Measurements from ENCODE around the gene TEX44.
"Not testable (repeated sequence)": the region's sequence is repeated elsewhere in the genome, so short reads cannot be mapped to it uniquely, and the experiment has no call there.

TEX44 gene

GRCh38 chr2:231571661-231572191 lies 20.9 kb upstream of the TEX44 start:
- DNase-seq (ENCODE audit: low spot score): no peak

DNA sequence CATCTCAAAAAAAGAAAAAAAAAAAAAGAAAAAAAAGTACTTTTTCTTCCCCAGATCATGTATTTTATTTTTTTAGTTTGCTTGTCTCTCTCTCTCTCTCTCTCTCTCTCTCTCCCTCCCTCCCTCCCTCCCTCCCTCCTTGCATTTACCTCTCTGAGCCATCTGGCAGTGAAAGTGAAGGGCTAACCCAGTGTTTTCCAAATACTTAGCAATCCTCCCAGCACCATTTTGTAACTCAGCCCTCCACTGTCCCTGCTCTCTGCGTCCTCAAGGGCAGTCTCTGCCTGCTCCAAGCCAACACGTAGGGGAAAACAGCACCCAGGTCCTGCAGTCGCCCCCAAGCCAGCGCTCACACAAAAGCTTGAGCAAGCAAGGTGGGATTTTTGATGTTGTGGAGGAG lies 19.6 kb upstream of the TEX44 start:
- no peak for DNase-seq (ENCODE audit: low spot score)

DNA sequence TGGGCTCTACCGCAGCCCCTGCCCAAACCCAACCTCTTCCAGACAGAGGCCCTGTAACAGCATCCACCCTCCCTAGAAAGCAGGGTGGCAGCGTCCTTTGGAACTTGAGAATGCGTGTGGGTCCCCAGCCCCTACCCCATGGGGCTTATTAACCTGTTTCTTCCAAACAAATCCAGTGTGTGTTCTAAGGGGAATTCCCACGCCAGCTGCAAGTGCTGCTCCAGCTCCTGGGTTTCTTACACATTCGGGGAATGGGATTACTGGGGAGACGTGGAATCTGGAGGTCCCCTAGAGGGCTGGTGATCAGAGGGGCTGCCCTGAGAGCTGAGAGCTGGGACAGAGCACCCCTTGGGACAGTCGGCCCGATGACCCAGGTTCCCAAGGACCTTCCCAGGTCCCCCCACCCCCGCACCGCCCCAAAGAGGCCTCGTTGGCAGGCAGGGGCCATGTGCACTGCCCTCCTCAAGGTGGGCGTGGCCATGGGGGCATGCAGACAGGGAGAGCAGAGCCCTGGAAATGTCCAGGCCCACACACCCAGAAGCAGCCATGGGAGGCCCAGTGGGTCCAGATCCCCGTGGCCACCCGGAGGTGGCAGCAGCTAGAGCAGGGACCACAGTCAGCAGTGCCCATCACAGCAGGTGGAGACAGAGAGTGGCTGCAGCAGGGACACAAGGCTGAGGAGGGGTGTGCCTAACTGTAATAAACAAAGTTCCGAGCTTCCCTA lies 18.8 kb upstream of the TEX44 start:
- DNase-seq (ENCODE audit: low spot score): no peak

DNA sequence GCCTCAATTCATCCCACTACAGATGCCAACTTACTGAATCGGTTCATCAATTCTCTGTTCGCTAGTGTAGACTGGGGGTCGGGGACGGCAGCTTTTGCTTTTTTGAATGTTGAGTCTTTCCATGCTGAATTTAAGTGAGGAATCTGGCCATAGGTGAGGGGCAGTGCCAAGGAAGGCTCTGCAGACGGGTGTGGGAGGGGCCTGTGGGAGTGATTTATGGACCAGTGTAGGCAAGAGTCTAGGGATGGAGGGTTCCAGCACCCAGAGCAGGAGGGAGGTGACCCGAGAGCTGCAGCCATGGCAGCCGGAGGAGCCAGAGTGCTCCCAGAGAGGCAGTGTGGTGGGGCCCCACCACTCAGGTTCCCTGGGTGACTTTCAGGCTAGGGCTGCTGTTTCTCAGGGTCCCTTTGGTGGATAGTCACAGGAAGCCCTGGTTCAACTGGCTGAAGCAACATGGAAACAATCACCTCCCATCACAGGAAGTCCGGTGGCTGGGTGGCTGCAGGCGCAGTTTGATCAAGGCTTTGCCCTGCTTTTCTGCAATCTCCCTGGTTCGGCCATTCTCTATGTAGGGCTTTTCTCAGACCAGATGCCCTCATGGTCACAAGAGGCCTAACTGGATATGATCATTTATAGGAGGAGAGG lies 16.9 kb upstream of the TEX44 start:
- no peak for DNase-seq (ENCODE audit: low spot score)

DNA sequence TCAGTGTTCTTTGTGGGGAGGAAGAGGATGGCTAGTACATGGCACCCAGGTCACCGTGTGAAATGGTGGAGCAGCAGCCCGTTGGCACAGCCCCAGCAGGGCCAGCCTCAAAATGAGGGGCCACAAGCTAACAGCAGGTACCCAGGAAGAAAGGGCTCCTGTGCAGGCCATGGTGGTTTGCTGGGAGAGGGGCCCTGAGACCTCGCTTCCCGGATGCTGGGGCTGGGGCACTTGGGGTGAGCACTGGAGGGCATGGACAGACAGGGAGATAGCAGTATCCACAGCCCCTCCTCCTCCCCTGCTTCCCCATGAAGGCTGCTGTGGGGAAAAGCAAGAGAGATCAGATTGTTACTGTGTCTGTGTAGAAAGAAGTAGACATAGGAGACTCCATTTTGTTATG lies 16.2 kb upstream of the TEX44 start:
- DNase-seq (ENCODE audit: low spot score): no peak

DNA sequence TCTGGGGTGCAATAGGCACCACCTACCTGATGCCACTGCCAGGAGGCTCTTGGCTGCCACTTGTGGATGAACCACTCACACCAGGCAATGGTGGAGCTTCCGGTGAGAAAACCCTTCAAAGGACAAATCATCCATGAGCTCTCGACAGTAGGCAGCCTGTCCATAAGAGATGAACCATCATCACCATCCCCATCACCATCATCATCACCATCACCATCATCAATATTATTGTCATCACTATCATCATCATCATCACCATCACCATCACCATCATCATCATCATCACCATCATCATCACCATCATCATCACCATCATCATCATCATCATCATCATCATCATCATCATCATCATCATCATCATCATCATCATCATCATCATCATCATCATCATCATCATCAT lies 14.0 kb upstream of the TEX44 start:
- DNase-seq (ENCODE audit: low spot score): not testable (repeated sequence)

GRCh38 chr2:231579560-231579959 lies 13.1 kb upstream of the TEX44 start:
- DNase-seq (ENCODE audit: low spot score): no peak

- no peak for DNase-seq (ENCODE audit: low spot score)
These were observed 11.3 kb upstream of the TEX44 start for GRCh38 chr2:231581328-231581727.

GRCh38 chr2:231583982-231584381 lies 8.7 kb upstream of the TEX44 start:
- DNase-seq (ENCODE audit: low spot score): no peak

DNA sequence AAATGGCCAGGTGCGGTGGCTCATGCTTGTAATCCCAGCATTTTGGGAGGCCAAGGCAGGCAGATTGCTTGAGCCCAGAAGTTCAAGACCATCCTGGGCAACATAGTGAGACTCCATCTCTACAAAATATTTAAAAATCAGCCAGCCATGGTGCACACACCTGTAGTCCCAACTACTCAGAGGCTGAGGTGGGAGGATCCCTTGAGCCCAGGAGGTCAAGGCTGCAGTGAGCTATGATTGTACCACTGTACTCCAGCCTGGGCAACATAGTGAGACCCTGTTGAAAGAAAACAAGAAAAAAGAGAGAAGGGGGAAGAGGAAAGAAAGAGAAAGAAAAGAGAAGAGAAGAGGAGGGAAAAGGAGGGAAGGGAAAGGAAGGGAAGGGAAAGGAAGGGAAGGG lies 4.9 kb upstream of the TEX44 start:
- not testable (repeated sequence) for DNase-seq (ENCODE audit: low spot score)

DNA sequence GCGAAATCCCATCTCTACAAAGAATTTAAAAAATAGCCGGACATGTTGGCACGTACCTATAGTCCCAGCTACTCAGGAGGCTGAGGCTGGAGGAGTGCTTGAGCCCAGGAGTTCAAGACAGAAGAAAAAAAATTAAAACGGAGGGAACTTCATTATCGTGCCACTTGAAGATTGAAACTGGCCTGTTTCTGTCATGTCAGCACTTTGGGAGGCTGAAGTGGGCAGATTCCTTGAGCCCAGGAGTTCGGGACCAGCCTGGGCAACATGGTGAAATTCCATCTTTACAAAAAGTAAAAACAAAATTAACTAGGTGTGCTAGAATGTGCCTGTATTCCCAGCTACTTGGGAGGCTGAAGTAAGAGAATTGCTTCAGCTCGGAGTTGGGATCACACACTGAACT lies 3.0 kb upstream of the TEX44 start:
- no peak for DNase-seq (ENCODE audit: low spot score)

- no peak for DNase-seq (ENCODE audit: low spot score)
These were observed 2.0 kb upstream of the TEX44 start for GRCh38 chr2:231590614-231591013.

- DNase-seq (ENCODE audit: low spot score): no peak
These were observed 1.0 kb downstream of the TEX44 start for GRCh38 chr2:231593666-231594065.

DNA sequence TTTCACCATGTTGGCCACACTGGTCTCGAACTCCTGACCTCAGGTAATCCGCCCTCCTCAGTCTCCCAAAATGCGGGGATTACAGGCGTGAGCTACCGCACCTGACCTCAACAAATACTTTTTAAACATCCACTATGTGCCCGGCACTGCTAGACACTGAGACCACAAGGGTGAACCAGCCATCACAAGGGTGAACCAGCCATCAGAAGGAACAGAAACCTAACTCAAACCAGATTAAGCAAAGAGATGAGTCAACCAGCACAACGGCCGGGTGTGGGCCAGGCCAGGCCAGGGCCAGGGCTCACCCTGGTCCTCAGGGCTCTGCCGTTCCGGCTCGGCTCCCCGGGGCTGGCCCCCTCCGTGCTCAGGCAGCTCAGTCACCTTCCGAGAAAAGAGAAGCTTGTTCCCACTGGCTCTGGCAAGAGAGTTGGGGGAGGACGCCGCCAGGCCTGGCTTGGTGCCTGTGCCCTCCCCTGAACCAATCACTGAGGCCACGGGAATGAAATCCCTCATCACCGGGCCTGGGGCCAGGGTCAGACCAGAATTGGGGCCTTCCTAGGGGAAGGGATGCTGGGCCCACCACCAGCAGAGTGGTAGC lies 4.4 kb downstream of the TEX44 start:
- DNase-seq (ENCODE audit: low spot score): no peak

DNA sequence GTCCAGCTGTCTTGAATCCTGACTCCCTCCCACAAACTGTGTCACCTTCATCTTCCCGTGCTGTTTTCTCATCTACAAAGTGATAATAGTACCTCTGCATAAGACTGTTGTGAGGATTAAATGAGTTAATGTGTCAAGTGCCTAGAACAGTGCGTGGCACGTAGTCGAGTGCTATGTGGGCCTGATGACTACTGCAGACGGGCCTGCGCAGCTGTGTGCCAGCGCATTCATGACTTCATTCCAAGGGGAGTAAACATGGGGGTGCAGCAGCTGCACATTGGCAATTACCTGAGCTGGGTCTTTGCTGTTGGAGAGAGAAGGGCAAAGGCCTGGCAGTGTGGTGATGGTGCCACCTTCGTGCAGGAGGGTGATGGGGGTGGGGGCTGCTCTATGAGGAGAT lies 5.0 kb downstream of the TEX44 start:
- no peak for DNase-seq (ENCODE audit: low spot score)

DNA sequence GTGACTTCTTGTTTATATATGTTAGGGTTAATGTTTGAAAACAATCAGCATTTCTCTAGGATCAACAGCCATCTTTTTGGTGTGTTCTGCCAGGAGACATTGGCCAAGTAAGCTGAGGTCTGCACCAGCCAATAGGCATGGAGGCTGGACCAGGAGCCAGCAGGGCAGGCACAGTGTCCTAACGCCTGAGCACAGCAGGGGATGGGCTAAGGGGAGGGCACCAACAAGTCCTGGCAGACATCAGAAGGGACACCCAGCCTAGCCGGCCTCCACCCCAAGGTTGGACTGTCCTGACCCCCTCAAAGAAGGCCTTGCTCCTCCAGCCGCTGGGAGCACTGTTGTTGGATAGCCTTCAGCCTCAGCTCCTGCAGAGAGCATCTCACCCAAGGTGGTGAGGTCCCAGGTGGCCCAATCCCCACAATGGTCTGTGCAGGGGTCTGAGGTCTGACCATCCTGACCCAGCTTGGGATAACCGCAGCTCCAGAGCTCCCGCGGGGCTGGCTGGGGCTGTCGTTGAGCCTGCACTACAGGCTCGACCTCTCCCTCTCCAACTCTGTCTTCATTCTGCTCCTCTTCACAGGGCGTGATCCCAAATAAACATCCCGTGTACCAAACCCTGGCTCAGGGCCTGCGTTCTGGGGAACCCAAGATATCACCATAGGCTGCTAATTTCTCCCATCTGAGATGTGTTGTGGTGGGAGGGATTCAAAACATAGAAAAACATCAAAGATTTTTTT lies 8.1 kb downstream of the TEX44 start:
- no peak for DNase-seq (ENCODE audit: low spot score)

DNA sequence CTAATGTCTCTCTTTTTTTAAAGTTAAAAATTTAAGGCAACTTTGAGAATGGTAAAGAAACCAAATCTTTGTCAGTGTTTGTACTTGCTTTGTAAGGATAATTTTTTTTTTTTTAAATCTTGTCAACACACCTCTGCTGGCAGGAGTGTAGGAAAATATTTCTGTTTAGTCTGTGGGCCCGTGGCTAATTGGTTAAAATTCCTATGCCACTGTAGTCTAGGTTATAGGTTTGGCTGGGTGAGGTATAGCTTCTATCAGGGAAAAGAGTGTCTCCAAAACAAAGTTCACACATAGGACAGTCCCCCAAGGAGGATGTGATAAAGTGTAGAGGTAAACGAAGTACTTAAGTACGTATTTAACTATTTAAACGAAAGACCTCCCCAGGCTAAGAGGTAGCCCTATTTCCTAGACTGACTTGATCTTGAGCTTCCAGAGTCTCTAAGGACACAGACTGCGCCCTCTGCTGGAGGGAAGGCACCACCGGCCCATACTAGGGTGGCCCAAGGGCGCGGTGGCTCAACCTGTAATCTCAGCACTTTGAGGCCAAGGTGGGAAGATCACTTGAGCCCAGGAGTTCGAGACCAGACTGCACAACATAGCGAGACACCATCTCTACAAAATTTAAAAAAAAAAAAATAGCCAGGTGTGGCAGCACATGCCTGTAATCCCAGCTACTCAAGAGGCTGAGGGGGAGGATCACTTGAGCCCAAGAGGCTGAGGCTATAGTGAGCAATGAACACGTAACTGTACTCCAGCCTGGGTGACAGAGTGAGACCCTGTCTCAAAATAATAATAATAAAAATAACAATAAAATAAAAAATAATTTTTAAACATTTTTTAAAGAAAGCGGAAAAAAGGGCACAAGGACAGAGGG lies 8.9 kb downstream of the TEX44 start:
- peak; percentile 83 for DNase-seq (ENCODE audit: low spot score)

DNA sequence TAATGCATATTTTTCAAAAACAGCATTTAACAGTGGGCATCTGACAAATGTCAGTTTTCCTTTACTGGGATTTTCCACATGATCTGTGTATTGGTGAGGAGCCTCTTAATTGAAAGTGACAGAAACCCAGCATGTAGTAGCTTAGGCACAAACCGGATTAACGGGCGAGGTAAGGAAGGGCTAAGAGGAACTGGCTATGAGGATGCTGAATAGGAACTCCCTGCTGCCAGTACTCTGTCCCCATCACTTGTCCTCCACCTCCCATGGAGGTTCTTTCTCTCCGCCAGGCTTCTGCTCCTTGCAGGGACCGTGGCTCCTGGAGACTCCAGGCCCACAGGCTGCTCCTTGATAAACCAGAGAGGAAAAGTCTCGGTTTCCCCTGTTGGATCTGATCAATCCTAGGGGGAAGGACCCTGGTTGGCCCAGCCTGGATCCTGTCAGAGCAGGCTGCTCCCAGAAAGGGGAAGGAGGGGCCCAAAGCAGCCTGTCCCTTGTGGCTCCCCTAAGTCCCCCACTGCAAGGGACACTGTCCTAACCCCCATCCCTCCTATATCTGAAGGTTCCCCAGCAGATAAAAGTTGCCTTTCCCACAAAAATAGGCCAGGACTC lies 10.3 kb downstream of the TEX44 start:
- no peak for DNase-seq (ENCODE audit: low spot score)

DNA sequence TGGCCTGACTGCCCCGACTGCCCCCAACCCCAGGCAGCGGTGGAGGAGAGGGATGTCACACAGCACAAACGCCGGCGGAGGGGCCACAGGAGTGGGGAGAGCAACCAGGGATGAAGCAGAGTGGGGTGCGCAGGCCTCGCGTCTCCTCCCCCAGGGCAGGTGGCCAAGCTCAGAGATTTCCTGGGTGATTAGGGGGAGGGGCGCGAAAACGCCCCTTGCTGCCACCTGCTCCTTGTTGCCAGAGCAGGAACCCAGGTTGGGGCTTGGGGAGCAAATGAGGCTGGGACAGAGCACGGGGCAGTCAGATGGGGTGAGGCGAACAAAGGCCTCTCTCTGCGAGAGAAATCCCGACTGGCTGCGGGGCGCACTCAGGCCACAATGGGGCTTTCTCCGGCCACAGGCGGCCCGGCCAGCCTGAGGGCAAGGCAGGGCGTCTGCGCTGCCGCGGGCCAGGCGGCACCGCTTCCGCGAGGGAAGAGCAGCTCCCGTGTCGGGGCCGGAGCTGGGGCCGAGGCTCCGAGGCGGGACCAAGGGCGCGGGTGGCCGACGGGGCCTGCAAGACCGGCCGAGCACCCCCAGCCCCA lies 11.5 kb downstream of the TEX44 start:
- no peak for DNase-seq (ENCODE audit: low spot score)

DNA sequence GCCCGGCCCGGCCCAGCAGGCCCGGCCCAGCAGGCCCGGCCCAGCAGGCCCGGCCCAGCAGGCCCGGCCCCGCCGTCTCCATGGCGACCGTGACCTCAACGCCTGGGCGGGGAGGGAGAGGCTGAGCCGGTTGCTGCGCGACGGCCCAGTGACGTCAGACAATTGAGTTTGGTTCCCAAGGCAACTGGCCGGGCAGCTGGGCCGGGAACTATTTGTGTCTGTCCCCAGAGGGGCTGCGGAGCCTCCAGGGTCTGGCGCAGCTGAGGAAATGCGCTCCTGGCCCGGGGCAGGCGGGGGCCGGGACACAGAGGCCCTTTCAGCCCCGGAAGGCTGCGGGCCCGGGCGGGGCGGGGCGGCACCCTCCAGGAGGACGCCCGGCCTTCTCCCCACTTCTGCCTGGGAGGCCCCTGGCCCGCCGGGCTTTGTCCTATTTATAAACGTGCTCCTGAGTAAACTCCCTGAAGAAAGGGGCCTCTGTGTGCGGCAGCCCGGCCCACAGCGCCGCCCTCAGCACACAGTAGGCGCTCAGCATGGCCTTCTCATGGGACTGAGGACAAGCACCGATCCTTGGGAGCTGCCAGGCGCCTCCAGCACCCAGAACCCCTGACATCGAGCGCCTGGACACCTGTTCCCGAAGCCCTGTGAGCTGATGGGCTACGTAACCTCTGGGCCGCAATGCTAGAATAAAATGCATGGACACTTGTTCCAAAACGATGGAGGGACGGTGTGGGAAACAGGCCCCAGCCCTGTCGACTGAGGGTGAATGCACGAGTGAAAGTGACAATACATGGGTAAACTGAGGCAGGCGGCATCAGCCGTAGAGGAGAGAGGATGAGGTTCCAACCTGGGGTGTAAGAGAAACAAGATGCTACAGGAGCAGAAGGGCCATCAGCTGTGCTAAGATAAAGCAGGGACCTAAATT lies 12.3 kb downstream of the TEX44 start:
- peak; percentile 88 for DNase-seq (ENCODE audit: low spot score)
